Ovary (tissue), 9 donors: ENCODE data around the gene DENND2D. TPM values are rescaled to one million over a fixed set of nuclear protein-coding genes. Genes with fewer than 3 reads are reported as not detected.

Experiments
- DNase-seq, 5 donors: peaks; one replicate each; pipeline ENCODE4 v3.0.0-alpha.2; 2019 to 2020
- H3K27ac ChIP-seq, 2 donors: fragments of 200-600 bp; one replicate each; pipeline versions ENCODE4 v1.5.1 to v1.8.0; 2019 to 2022
- H3K27me3 ChIP-seq: fragments of 200-600 bp; one replicate; pipeline ENCODE4 v1.8.0; 2022
- H3K36me3 ChIP-seq: fragments of 200-600 bp; sonication (generic); one replicate; pipeline ENCODE4 v1.5.1; 2019
- H3K4me1 ChIP-seq: one replicate; pipeline ENCODE4 v1.8.1; 2013; ENCODE audit warnings: mild to moderate bottlenecking, moderate library complexity; ENCODE audit not compliant: insufficient read depth
- H3K4me3 ChIP-seq: fragments of 200-600 bp; sonication (generic); one replicate; pipeline ENCODE4 v1.5.1; 2017
- H3K9me3 ChIP-seq, 2 donors: fragments of 200-600 bp in 1 of 2; sonication (generic) in 1 of 2; one replicate each; pipeline versions ENCODE4 v1.5.1 to v1.8.1; 2013 to 2019; ENCODE audit warnings: mild to moderate bottlenecking in 1 of 2, moderate library complexity in 1 of 2
- CTCF ChIP-seq, 3 donors: fragments of 450-650 bp in 2 of 3; fragments of 200-600 bp in 1 of 3; IDR thresholded peaks; one replicate each; pipeline versions ENCODE4 v1.5.1 to v1.8.0; 2016 to 2022; ENCODE audit warnings: antibody characterized with exemption in 3 of 3, mild to moderate bottlenecking in 1 of 3
- EP300 ChIP-seq: sonication (generic); formaldehyde crosslinking; IDR thresholded peaks from one replicate; pipeline ENCODE4 v1.6.1; 2017; ENCODE audit warnings: antibody characterized with exemption
- POLR2A ChIP-seq: fragments of 450-650 bp; IDR thresholded peaks from one replicate; pipeline ENCODE4 v1.6.1; 2017; ENCODE audit warnings: antibody characterized with exemption, mild to moderate bottlenecking, moderate library complexity
- whole genome bisulfite sequencing, 3 donors: extraction: QIAGEN DNeasy Blood & Tissue Kit in 1 of 3; methylation state at CpG; one replicate each; pipeline versions ENCODE4 v1.1.5 to v1.1.7; 2013 to 2017; 5-methylcytosine and 5-hydroxymethylcytosine counted together
- intact Hi-C, 4 donors: fragments of 100-400 bp; cut with DNase I; formaldehyde crosslinking; loops; one replicate each; pipeline versions ENCODE4 v1.11.0 to v1.15.1; 2022 to 2023
- polyA plus RNA-seq, 2 donors: library from polyadenylated mRNA; stranded (reverse); fragments of 200-250 nt in 1 of 2; fragments of 350-450 nt in 1 of 2; fragmentation: Illumina TruSeq in 1 of 2; extraction: RNeasy Lipid Tissue Mini Kit (QIAGEN cat#74804) in 1 of 2; gene quantifications; one replicate each; pipeline ENCODE4 v1.2.3, GENCODE V29; 2013 to 2014
- total RNA-seq, 7 donors: library from RNA; depleted of rRNA in 2 of 7; stranded (reverse); fragments of >200 nt in 2 of 7; fragmentation: NEBNext Ultra II Directional in 3 of 7; extraction: Animal tissue kit (Norgen Biotek cat#: 25700) in 3 of 7; gene quantifications; one replicate each; pipeline versions ENCODE4 v1.1.0 to v1.2.4, GENCODE V29; 2016 to 2023
- donor health status: DM: no; HTN: no; CAD: no; lungs with moderate emphysema.
- donor health status: DM: no; HTN: no; CAD: no.
- donor health status: Bipolar disorder and iron deficiency.
- donor health status: DM: yes; HTN: yes; CAD: no.
- donor health status: DM: no; HTN: no; CAD: no.
- donor health status: DM: yes; HTN: yes; CAD: no.

Gene DENND2D
- total and polyA plus RNA-seq, 9 donors: 2.5 to 19.0 (median 9.5) TPM

- Histone ChIP-seq H3K27me3 (no peaks in the 10 kb centered on the region), H3K9me3 (no peaks in the 10 kb centered on the region), H3K36me3 (no peaks in the 10 kb centered on the region), H3K27ac (no peak overlapping the region), H3K4me1 (peaks cover 4% of the 10 kb centered on the region), H3K4me3 (no peak overlapping the region)
- DNase-seq: no peak
- 94 to 97% (median 96%) methylated on average over 5 of the region's 5 CpGs for WGBS, 3 donors
- TF ChIP-seq POLR2A (no peak), CTCF (IDR thresholded peaks at IDR 0.05) (no peak), EP300 (no peak)
- intact Hi-C loops: no loop called here
These were observed 46.1 kb downstream of the DENND2D start for GRCh38 chr1:111154021-111154999.

GRCh38 chr1:111151838-111152237 is 48.6 kb downstream of the DENND2D start:
- Histone ChIP-seq H3K9me3 (no peaks in the 10 kb centered on the region), H3K27me3 (no peaks in the 10 kb centered on the region), H3K27ac (no peak overlapping the region), H3K4me1 (peaks cover 4% of the 10 kb centered on the region), H3K4me3 (no peak overlapping the region), H3K36me3 (no peaks in the 10 kb centered on the region)
- WGBS, 3 donors: 36 to 56% (median 38%) methylated on average over 3 of the region's 3 CpGs
- intact Hi-C loops: no loop called here
- TF ChIP-seq POLR2A (no peak), CTCF (IDR thresholded peaks at IDR 0.05) (no peak), EP300 (no peak)
- DNase-seq: no peak

- 42 to 62% (median 48%) methylated on average over 2 of the region's 2 CpGs for WGBS, 3 donors
- no peaks in the 10 kb centered on the region for H3K27me3 ChIP-seq
- intact Hi-C loops: no loop called here
- H3K9me3 ChIP-seq: no peaks in the 10 kb centered on the region
- peaks cover 4% of the 10 kb centered on the region for H3K4me1 ChIP-seq
- H3K36me3 ChIP-seq: no peaks in the 10 kb centered on the region
- no peak overlapping the region for H3K27ac ChIP-seq
- no peak for DNase-seq
- no peak for TF ChIP-seq EP300
- TF ChIP-seq POLR2A: no peak
- TF ChIP-seq CTCF (IDR thresholded peaks at IDR 0.05): no peak
- no peak overlapping the region for H3K4me3 ChIP-seq
These were observed 52.0 kb downstream of the DENND2D start for GRCh38 chr1:111148376-111148881.

- no peak overlapping the region for H3K27ac ChIP-seq
- H3K9me3 ChIP-seq: no peaks in the 10 kb centered on the region
- no peak for TF ChIP-seq CTCF (IDR thresholded peaks at IDR 0.05)
- TF ChIP-seq POLR2A: no peak
- TF ChIP-seq EP300: no peak
- no peak for DNase-seq
- peaks cover 4% of the 10 kb centered on the region for H3K4me1 ChIP-seq
- H3K27me3 ChIP-seq: no peaks in the 10 kb centered on the region
- no peak overlapping the region for H3K4me3 ChIP-seq
- no peaks in the 10 kb centered on the region for H3K36me3 ChIP-seq
- intact Hi-C loops: no loop called here
- 47 to 60% (median 51%) methylated on average over 3 of the region's 3 CpGs for WGBS, 3 donors
These were observed 52.5 kb downstream of the DENND2D start for GRCh38 chr1:111147948-111148347.
